GF-D8 (cell line): Measurements from ENCODE around the gene GSN.

Source experiments
- DNase-seq: peaks from one replicate; lab custom pipeline; 2025; lab: John Stamatoyannopoulos, UW

Gene GSN

GRCh38 chr9:121372239-121373010 is 104.5 kb downstream of the GSN start:
- no peak for DNase-seq

- DNase-seq, result no peak
Observed at GRCh38 chr9:121373011-121373729, 105.2 kb downstream of the GSN start.

- DNase-seq, result no peak
Observed at GRCh38 chr9:121376214-121376830, 108.4 kb downstream of the GSN start.

- DNase-seq, result no peak
Observed at GRCh38 chr9:121380846-121381245, 112.9 kb downstream of the GSN start.
